Smooth muscle cell (in vitro differentiated cells): ENCODE measurements around the gene DNAJC27. TPM values are rescaled to one million over a fixed set of nuclear protein-coding genes. Genes with fewer than 3 reads are reported as not detected.

Experiments
- DNase-seq: peaks from one replicate; lab custom pipeline; 2025; ENCODE audit not compliant: unreplicated experiment; lab: John Stamatoyannopoulos, UW
- H2AFZ ChIP-seq: fragments of 200-600 bp; sonication (generic); 2 replicates; pipeline ENCODE4 v1.6.0; 2016; ENCODE audit warnings: antibody characterized with exemption, low read depth, mild to moderate bottlenecking
- H3F3A ChIP-seq: fragments of 200-600 bp; sonication (generic); 2 replicates; pipeline ENCODE4 v1.6.0; 2017; ENCODE audit warnings: antibody characterized with exemption, low read depth
- H3K27ac ChIP-seq: fragments of 200-600 bp; sonication (generic); 2 replicates; pipeline ENCODE4 v1.5.1; 2016; ENCODE audit warnings: low read depth, mild to moderate bottlenecking
- H3K27me3 ChIP-seq: fragments of 200-600 bp; sonication (generic); 2 replicates; pipeline ENCODE4 v1.6.1; 2016; ENCODE audit warnings: low read depth, mild to moderate bottlenecking
- H3K36me3 ChIP-seq: fragments of 200-600 bp; sonication (generic); 2 replicates; pipeline ENCODE4 v1.5.1; 2016; ENCODE audit warnings: low read depth
- H3K4me1 ChIP-seq: fragments of 200-600 bp; sonication (generic); 2 replicates; pipeline ENCODE4 v1.5.1; 2016; ENCODE audit warnings: low read depth
- H3K4me2 ChIP-seq: fragments of 200-600 bp; sonication (generic); 2 replicates; pipeline ENCODE4 v1.6.0; 2016; ENCODE audit warnings: mild to moderate bottlenecking
- H3K4me3 ChIP-seq: fragments of 200-600 bp; sonication (generic); 2 replicates; pipeline ENCODE4 v1.5.1; 2016; ENCODE audit warnings: mild to moderate bottlenecking
- H3K79me2 ChIP-seq: fragments of 200-600 bp; sonication (generic); 2 replicates; pipeline ENCODE4 v1.6.0; 2016; ENCODE audit warnings: low read depth, mild to moderate bottlenecking
- H3K9ac ChIP-seq: fragments of 200-600 bp; sonication (generic); 2 replicates; pipeline ENCODE4 v1.6.0; 2016; ENCODE audit warnings: low read depth
- H3K9me3 ChIP-seq: fragments of 200-600 bp; sonication (generic); replicated peaks from 2 replicates; pipeline ENCODE4 v1.5.1; 2016; ENCODE audit warnings: low read depth
- H4K20me1 ChIP-seq: fragments of 200-600 bp; sonication (generic); 2 replicates; pipeline ENCODE4 v1.6.0; 2016; ENCODE audit warnings: low read depth
- CTCF ChIP-seq: fragments of 200-600 bp; sonication (generic); IDR thresholded peaks from 2 replicates; pipeline ENCODE4 v1.5.1; 2017; ENCODE audit warnings: borderline replicate concordance, mild to moderate bottlenecking, antibody characterized with exemption; ENCODE audit not compliant: insufficient read depth, poor library complexity, severe bottlenecking
- WGBS: methylation state at CpG from one replicate; pipeline ENCODE4 v1.1.7; 2016; ENCODE audit warnings: low lambda C conversion rate; 5-methylcytosine and 5-hydroxymethylcytosine counted together
- polyA plus RNA-seq: library from polyadenylated mRNA; unstranded; fragments of >200 nt; fragmentation: Nextera tagmentation; extraction: Ambion mirVana; gene quantifications from 2 replicates; pipeline ENCODE4 v1.2.1, GENCODE V29; 2016
- total RNA-seq: library from RNA; depleted of rRNA; stranded (reverse); fragments of >200 nt; gene quantifications from 2 replicates; pipeline ENCODE4 v1.2.3, GENCODE V29; 2014

DNAJC27 gene
- total and polyA plus RNA-seq, 2 experiments from 2014 or later = 1.4 to 4.4 TPM

DNA sequence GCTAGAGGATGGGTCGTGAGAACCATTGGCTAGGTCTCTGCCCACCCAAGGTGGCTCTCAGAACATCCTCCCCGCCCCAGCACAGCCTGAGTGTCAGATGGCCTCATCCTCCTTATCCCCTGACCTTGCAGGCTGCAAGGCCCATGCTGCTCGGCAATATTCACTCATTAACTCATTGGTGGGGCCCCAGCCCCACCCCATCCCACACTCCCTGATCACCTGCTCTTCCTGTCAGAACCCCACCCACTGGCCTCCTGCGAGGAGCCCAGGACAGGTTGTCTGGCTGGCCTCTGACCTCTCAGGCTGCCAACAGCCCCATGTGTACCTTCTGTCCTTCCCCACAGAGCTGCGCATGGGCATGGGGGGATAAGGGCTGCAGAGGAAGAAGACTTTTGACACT is 57.0 kb downstream of the DNAJC27 start:
- DNase-seq = no peak
- Histone ChIP-seq H3K27ac (no peak overlapping the region), H3K4me2 (no peak overlapping the region), H4K20me1 (peaks cover 16% of the 10 kb centered on the region), H2AFZ (no peak overlapping the region), H3K4me3 (no peak overlapping the region), H3K36me3 (no peaks in the 10 kb centered on the region), H3F3A (no peaks in the 10 kb centered on the region), H3K9ac (no peak overlapping the region), H3K27me3 (no peaks in the 10 kb centered on the region), H3K9me3 (no peaks in the 10 kb centered on the region), H3K79me2 (peaks cover 10% of the 10 kb centered on the region), H3K4me1 (no peaks in the 10 kb centered on the region)
- 96% methylated on average over 5 of the region's 5 CpGs for WGBS
- TF ChIP-seq CTCF = no peak

- no peak overlapping the region for H2AFZ ChIP-seq
- H3F3A ChIP-seq = no peaks in the 10 kb centered on the region
- no peak for DNase-seq
- no peak overlapping the region for H3K4me2 ChIP-seq
- H3K36me3 ChIP-seq = no peaks in the 10 kb centered on the region
- peaks cover 16% of the 10 kb centered on the region for H4K20me1 ChIP-seq
- TF ChIP-seq CTCF = no peak
- H3K9ac ChIP-seq = no peak overlapping the region
- 95% methylated on average over 9 of the region's 9 CpGs for WGBS
- no peaks in the 10 kb centered on the region for H3K27me3 ChIP-seq
- peaks cover 10% of the 10 kb centered on the region for H3K79me2 ChIP-seq
- no peak overlapping the region for H3K27ac ChIP-seq
- H3K4me3 ChIP-seq = no peak overlapping the region
- H3K4me1 ChIP-seq = no peaks in the 10 kb centered on the region
- no peaks in the 10 kb centered on the region for H3K9me3 ChIP-seq
Measured at GRCh38 chr2:24913911-24914310, 57.8 kb downstream of the DNAJC27 start.

DNA sequence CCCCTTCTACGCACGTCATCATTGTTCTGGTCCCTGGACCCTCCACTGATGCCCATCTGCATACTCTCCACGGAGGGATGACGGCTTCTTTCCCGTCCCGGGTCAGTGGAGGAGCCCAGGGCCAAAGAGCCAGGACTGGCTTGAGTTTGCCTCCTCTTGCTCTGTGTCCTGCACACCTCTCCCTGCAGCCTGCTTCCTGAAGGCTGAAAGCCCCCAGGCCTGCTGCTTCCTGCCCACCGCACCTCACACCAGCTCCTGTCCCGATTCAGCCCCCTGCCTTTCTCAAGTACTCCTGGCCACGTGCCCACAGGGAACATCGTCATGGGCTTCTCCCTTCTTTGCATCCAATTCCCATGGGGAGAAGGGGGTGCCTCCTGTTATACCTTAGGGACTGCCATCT is 58.8 kb downstream of the DNAJC27 start:
- TF ChIP-seq CTCF = no peak
- WGBS = 91% methylated on average over 10 of the region's 10 CpGs
- Histone ChIP-seq H3K4me3 (no peak overlapping the region), H3F3A (no peaks in the 10 kb centered on the region), H3K4me1 (no peaks in the 10 kb centered on the region), H3K4me2 (no peak overlapping the region), H3K36me3 (no peaks in the 10 kb centered on the region), H4K20me1 (peaks cover 16% of the 10 kb centered on the region), H3K9ac (no peak overlapping the region), H3K79me2 (peaks cover 10% of the 10 kb centered on the region), H3K9me3 (no peaks in the 10 kb centered on the region), H3K27me3 (no peaks in the 10 kb centered on the region), H2AFZ (no peak overlapping the region), H3K27ac (no peak overlapping the region)
- no peak for DNase-seq

GRCh38 chr2:24912523-24912922 is 59.2 kb downstream of the DNAJC27 start:
- Histone ChIP-seq H3K27me3 (no peaks in the 10 kb centered on the region), H4K20me1 (peaks cover 16% of the 10 kb centered on the region), H2AFZ (no peak overlapping the region), H3K4me3 (no peak overlapping the region), H3K27ac (no peak overlapping the region), H3K79me2 (peaks cover 10% of the 10 kb centered on the region), H3K9ac (no peak overlapping the region), H3K36me3 (no peaks in the 10 kb centered on the region), H3K9me3 (no peaks in the 10 kb centered on the region), H3K4me2 (no peak overlapping the region), H3F3A (no peaks in the 10 kb centered on the region), H3K4me1 (peaks cover under 1% of the 10 kb centered on the region)
- no peak for DNase-seq
- 95% methylated on average over 7 of the region's 7 CpGs for WGBS
- TF ChIP-seq CTCF = no peak
